WI38 (cell line): ENCODE data around the gene KIF26B.

Experiments
- H3K4me3 ChIP-seq: 2 replicates; pipeline ENCODE4 v1.5.1; 2011; ENCODE audit warnings: low read depth, mild to moderate bottlenecking, control low read depth, low read length
- TF ChIP-seq, protein P1 (sequence below): IDR thresholded peaks from 2 replicates; pipeline ENCODE4 v1.5.1; 2012; ENCODE audit warnings: low read depth, mild to moderate bottlenecking, control low read depth, low read length

The KIF26B gene

GRCh38 chr1:245277276-245277675, 122.5 kb downstream of the KIF26B start:
- H3K4me3 ChIP-seq, result no peak overlapping the region
- TF ChIP-seq, protein P1, sequence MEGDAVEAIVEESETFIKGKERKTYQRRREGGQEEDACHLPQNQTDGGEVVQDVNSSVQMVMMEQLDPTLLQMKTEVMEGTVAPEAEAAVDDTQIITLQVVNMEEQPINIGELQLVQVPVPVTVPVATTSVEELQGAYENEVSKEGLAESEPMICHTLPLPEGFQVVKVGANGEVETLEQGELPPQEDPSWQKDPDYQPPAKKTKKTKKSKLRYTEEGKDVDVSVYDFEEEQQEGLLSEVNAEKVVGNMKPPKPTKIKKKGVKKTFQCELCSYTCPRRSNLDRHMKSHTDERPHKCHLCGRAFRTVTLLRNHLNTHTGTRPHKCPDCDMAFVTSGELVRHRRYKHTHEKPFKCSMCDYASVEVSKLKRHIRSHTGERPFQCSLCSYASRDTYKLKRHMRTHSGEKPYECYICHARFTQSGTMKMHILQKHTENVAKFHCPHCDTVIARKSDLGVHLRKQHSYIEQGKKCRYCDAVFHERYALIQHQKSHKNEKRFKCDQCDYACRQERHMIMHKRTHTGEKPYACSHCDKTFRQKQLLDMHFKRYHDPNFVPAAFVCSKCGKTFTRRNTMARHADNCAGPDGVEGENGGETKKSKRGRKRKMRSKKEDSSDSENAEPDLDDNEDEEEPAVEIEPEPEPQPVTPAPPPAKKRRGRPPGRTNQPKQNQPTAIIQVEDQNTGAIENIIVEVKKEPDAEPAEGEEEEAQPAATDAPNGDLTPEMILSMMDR, result no peak

DNA sequence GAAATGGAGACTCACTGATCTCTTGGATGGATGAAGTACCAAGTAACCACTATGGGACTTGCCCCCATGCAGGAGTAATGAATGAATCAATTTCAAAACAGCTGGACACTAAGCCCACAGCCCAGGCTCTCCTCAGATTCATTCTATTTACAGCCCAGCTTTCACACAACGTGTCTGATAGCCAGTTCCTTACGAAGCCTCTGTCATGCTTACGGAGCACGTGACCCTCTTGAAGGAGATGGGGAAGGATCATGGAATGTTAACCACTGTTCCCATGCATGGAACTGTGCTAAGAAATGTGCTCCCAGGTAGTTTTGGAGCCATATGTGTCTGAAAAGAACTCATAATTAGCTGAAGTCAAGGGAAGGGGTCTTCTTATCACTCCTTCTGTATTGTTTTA, 124.1 kb downstream of the KIF26B start:
- no peak overlapping the region for H3K4me3 ChIP-seq
- TF ChIP-seq, protein P1, result no peak

GRCh38 chr1:245279346-245279745, 124.6 kb downstream of the KIF26B start:
- TF ChIP-seq, protein P1, result no peak

DNA sequence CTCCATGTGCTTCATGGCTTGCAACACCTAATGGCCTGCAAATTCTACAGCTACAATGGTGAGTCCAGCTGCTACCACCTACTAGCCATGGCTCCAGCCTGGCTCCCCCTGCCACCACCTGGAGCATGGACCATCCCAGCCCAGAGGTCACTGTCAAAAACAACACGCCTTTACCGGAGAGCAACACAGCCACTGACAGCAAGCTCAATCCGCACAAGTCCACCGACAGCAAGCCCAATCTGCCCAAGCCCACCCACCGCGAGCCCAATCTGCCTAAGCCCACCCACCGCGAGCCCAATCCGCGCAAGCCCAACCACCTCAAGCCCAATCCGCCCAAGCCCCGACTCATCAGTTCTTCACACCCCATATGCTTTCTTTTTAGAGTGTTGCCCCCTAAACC, 128.2 kb downstream of the KIF26B start:
- H3K4me3 ChIP-seq, result no peak overlapping the region
- TF ChIP-seq, protein P1, result no peak

More at GRCh38 chr1:245279346-245279745, 124.6 kb downstream of the KIF26B start:
- H3K4me3 ChIP-seq, result no peak overlapping the region

DNA sequence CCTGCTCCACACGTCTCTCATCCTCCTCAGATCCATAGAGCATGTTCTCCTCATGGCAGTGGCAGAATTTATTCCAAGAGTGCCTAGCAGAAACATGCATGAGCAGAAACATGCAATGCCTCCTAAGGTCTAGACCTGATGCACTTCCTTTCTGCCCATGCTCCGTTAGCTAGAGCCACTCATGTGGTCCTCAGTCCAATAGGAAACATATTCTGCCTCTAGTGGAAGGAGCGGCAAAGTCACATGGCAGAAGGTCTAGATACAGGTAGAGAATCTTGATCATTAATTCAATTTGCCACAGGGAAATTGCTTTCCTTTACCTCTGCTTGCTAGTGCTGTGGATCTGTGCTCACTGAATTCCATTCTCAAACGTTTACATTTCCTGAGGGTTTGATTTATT, 130.4 kb downstream of the KIF26B start:
- TF ChIP-seq, protein P1, result no peak

GRCh38 chr1:245288796-245289195, 134.0 kb downstream of the KIF26B start:
- TF ChIP-seq, protein P1, result no peak
- H3K4me3 ChIP-seq, result no peak overlapping the region

More for the DNA sequence above, 130.4 kb downstream of the KIF26B start:
- no peak overlapping the region for H3K4me3 ChIP-seq

- TF ChIP-seq, protein P1, result no peak
- no peak overlapping the region for H3K4me3 ChIP-seq
These were observed 136.1 kb downstream of the KIF26B start for GRCh38 chr1:245290836-245291235.
